ACC112 (cell line): Measurements from ENCODE around the gene METTL6.
A peak's percentile ranks its signal among the peaks of the same experiment; 100 is the strongest.
"Not testable (repeated sequence)": the region's sequence is repeated elsewhere in the genome, so short reads cannot be mapped to it uniquely, and the experiment has no call there.

ENCODE experiments used
- H2AFZ ChIP-seq: fragments of 200-600 bp; sonication (generic); one replicate; pipeline ENCODE4 v1.6.0; 2017; ENCODE audit warnings: antibody characterized with exemption, low read length; ENCODE audit not compliant: unreplicated experiment
- H3K27ac ChIP-seq: fragments of 200-600 bp; sonication (generic); 2 replicates; pipeline ENCODE4 v1.5.1; 2014; ENCODE audit warnings: low read depth, mild to moderate bottlenecking, antibody characterized with exemption, low read length, moderate library complexity
- H3K27me3 ChIP-seq: fragments of 200-600 bp; sonication (generic); 2 replicates; pipeline ENCODE4 v1.6.1; 2014; ENCODE audit warnings: mild to moderate bottlenecking, antibody characterized with exemption, low read length, moderate library complexity, mixed read lengths; ENCODE audit not compliant: insufficient read depth
- H3K36me3 ChIP-seq: fragments of 200-600 bp; sonication (generic); 2 replicates; pipeline ENCODE4 v1.6.1; 2016; ENCODE audit warnings: mild to moderate bottlenecking, antibody characterized with exemption, low read length, moderate library complexity, mixed read lengths; ENCODE audit not compliant: insufficient read depth
- H3K4me1 ChIP-seq: fragments of 200-600 bp; sonication (generic); one replicate; pipeline ENCODE4 v1.6.1; 2016; ENCODE audit warnings: low read length, mixed read lengths; ENCODE audit not compliant: insufficient read depth, unreplicated experiment, control insufficient read depth
- H3K4me3 ChIP-seq: fragments of 200-600 bp; sonication (generic); 2 replicates; pipeline ENCODE4 v1.5.1; 2014; ENCODE audit warnings: mild to moderate bottlenecking, low read depth, low read length
- H3K79me2 ChIP-seq: fragments of 200-600 bp; sonication (generic); one replicate; pipeline ENCODE4 v1.6.0; 2016; ENCODE audit warnings: low read length; ENCODE audit not compliant: control insufficient read depth, unreplicated experiment, insufficient read depth

The METTL6 gene

DNA sequence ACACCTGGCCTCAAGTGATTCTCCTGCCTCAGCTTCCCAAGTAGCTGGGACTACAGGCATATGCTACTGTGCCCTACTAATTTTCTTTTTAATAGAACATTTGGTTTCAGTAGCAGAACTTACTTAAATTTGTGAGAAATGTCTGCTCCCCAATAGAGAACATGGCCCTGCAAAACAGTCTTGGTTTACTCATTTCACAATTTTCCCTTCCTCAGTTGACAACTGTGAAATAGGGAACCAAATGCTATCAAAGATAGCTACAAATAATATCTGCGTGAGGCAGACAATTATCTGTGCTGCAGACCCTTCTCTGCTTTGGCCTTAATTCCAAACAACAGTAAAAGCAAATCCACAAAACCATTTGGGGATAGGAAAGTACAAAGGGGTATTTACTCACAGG, 22.6 kb downstream of the METTL6 start:
- Histone ChIP-seq H3K4me3 (no peak overlapping the region), H3K27ac (no peak overlapping the region), H3K36me3 (no peaks in the 10 kb centered on the region), H3K4me1 (peaks cover 5% of the 10 kb centered on the region), H2AFZ (no peak overlapping the region), H3K79me2 (no peaks in the 10 kb centered on the region), H3K27me3 (no peaks in the 10 kb centered on the region)

DNA sequence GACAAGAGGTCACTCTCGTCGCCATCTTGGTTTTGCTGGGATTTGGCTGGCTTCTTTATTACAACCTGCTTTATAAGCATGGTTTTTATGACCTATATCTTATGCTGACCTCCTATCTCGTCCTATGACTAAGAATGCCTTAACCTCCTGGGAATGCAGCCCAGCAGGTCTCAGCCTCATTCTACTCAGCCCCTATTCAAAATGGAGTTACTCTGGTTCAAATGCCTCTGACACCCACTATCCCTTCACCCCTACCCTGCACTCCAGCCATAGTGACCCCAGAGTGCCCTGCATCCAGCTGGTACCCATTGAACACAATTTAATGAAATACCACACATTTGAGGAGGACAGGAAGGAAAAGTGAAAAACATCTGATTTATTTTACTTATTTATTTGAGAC, 23.4 kb downstream of the METTL6 start:
- Histone ChIP-seq H3K4me1 (no peaks in the 10 kb centered on the region), H3K27me3 (no peaks in the 10 kb centered on the region), H2AFZ (no peak overlapping the region), H3K79me2 (no peaks in the 10 kb centered on the region), H3K27ac (no peak overlapping the region), H3K4me3 (no peak overlapping the region), H3K36me3 (no peaks in the 10 kb centered on the region)

GRCh38 chr3:15403495-15403894, 23.8 kb downstream of the METTL6 start:
- Histone ChIP-seq H3K4me3 (no peak overlapping the region), H3K27me3 (no peaks in the 10 kb centered on the region), H3K4me1 (no peaks in the 10 kb centered on the region), H2AFZ (no peak overlapping the region), H3K36me3 (no peaks in the 10 kb centered on the region), H3K27ac (no peak overlapping the region), H3K79me2 (no peaks in the 10 kb centered on the region)

DNA sequence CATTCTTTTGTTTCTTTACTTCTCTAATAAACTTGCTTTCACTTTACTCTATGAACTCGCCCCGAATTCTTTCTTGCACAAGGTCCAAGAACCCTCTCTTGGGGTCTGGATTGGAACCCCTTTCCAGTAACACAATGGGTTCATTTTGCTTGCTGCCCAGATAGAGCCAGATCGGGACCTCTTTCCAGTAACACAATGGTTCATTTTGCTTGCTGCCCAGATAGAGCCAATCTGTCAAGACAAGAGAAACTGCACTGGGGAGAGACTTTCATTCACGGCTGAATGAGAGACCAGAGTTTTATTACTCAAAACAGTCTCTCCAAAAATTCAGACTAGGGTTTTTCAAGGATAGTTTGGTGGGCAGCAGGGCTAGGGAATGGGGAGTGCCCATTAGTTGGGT, 25.4 kb downstream of the METTL6 start:
- peak overlapping the region; percentile 55 for H2AFZ ChIP-seq
- no peak overlapping the region for H3K27ac ChIP-seq
- no peaks in the 10 kb centered on the region for H3K79me2 ChIP-seq
- H3K4me1 ChIP-seq: no peaks in the 10 kb centered on the region
- H3K4me3 ChIP-seq: peak overlapping the region; percentile 21
- no peaks in the 10 kb centered on the region for H3K36me3 ChIP-seq
- H3K27me3 ChIP-seq: no peaks in the 10 kb centered on the region

GRCh38 chr3:15399970-15400369, 27.4 kb downstream of the METTL6 start:
- Histone ChIP-seq H2AFZ (no peak overlapping the region), H3K36me3 (no peaks in the 10 kb centered on the region), H3K27me3 (no peaks in the 10 kb centered on the region), H3K4me1 (no peaks in the 10 kb centered on the region), H3K27ac (no peak overlapping the region), H3K4me3 (no peak overlapping the region), H3K79me2 (no peaks in the 10 kb centered on the region)

DNA sequence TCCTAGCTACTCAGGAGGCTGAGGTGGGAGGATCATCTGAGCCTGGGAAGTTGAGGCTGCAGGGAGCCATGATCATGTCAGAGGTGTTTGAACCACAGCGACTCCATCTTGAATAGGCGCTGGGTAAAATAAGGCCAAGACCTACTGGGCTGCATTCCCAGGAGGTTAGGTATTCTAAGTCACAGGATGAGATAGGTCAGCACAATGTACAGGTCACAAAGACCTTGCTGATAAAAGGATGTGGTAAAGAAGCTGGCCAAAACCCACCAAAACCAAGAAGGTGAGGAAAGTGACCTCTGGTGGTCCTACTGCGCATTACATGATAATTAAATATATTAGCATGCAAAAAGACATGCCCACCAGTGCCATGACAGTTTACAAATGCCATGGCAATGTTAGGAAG, 28.6 kb downstream of the METTL6 start:
- H2AFZ ChIP-seq, H3K27me3 ChIP-seq, H3K79me2 ChIP-seq, H3K27ac ChIP-seq, H3K36me3 ChIP-seq, H3K4me3 ChIP-seq, H3K4me1 ChIP-seq: not testable (repeated sequence)

- not testable (repeated sequence) for H3K4me1 ChIP-seq
These were observed 34.1 kb downstream of the METTL6 start for GRCh38 chr3:15393252-15393651.

GRCh38 chr3:15391007-15391406, 36.3 kb downstream of the METTL6 start:
- Histone ChIP-seq H3K36me3 (no peaks in the 10 kb centered on the region), H3K27me3 (no peaks in the 10 kb centered on the region), H3K4me3 (no peak overlapping the region), H3K27ac (no peak overlapping the region), H3K4me1 (peaks cover 7% of the 10 kb centered on the region), H3K79me2 (no peaks in the 10 kb centered on the region), H2AFZ (no peak overlapping the region)

More at GRCh38 chr3:15393252-15393651, 34.1 kb downstream of the METTL6 start:
- H3K79me2 ChIP-seq, H3K4me3 ChIP-seq, H3K27me3 ChIP-seq, H2AFZ ChIP-seq, H3K36me3 ChIP-seq, H3K27ac ChIP-seq: not testable (repeated sequence)

GRCh38 chr3:15390460-15390859, 36.9 kb downstream of the METTL6 start:
- Histone ChIP-seq H3K27me3 (no peaks in the 10 kb centered on the region), H3K4me1 (peaks cover 8% of the 10 kb centered on the region), H2AFZ (no peak overlapping the region), H3K36me3 (no peaks in the 10 kb centered on the region), H3K79me2 (no peaks in the 10 kb centered on the region), H3K27ac (no peak overlapping the region), H3K4me3 (no peak overlapping the region)

DNA sequence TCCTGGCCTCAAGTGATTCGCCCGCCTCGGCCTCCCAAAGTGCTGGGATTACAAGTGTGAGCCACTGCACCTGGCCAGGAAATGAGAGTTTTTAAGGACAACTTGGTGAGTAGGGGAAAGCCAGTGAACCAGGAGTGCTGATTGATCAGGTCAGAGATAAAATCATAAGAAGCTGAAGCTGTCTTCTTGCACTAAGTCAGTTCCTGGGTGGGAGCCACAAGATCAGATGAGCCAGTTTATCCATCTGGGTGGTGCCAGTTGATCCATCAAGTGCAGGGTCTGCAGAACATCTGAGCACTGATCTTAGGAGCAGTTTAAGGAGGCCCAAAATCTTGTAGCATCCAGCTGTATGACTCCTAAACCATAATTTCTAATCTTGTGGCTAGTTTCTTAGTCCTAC, 39.0 kb downstream of the METTL6 start:
- not testable (repeated sequence) for H3K4me3 ChIP-seq, H3K27ac ChIP-seq, H3K27me3 ChIP-seq, H2AFZ ChIP-seq, H3K36me3 ChIP-seq, H3K79me2 ChIP-seq
- peaks cover 13% of the 10 kb centered on the region for H3K4me1 ChIP-seq

DNA sequence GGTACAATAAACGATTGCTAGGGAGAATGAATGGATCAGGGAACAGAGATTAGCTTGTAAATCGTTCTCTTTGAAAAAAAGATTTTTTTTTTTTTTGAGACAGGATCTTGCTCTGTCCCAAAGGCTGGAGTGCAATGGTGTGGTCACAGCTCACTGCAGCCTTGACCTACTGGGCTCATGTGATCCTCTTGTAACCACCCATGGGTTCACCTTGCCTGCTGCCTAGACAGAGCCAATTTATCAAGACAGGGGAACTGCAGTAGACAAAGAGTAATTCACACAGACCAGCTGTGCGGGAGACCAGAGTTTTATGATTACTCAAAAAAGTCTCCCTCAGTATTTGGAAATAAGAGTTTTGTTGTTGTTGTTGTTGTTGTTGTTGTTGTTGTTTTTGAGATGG, 39.6 kb downstream of the METTL6 start:
- H2AFZ ChIP-seq: no peak overlapping the region
- H3K4me3 ChIP-seq: no peak overlapping the region
- peaks cover 13% of the 10 kb centered on the region for H3K4me1 ChIP-seq
- no peaks in the 10 kb centered on the region for H3K36me3 ChIP-seq
- H3K79me2 ChIP-seq: no peaks in the 10 kb centered on the region
- no peaks in the 10 kb centered on the region for H3K27me3 ChIP-seq
- H3K27ac ChIP-seq: no peak overlapping the region

- peaks cover 13% of the 10 kb centered on the region for H3K4me1 ChIP-seq
- no peak overlapping the region for H3K27ac ChIP-seq
- no peak overlapping the region for H3K4me3 ChIP-seq
- H3K27me3 ChIP-seq: no peaks in the 10 kb centered on the region
- H3K36me3 ChIP-seq: no peaks in the 10 kb centered on the region
- no peaks in the 10 kb centered on the region for H3K79me2 ChIP-seq
- no peak overlapping the region for H2AFZ ChIP-seq
These were observed 40.2 kb downstream of the METTL6 start for GRCh38 chr3:15387171-15387581.
